Measurements from ENCODE around the gene FBXL22. TPM values are rescaled to one million over a fixed set of nuclear protein-coding genes. Genes with fewer than 3 reads are reported as not detected.

FBXL22 gene
- total RNA-seq, 1 donor from 2014 or later = 0.34 TPM

- TF ChIP-seq, protein P1, sequence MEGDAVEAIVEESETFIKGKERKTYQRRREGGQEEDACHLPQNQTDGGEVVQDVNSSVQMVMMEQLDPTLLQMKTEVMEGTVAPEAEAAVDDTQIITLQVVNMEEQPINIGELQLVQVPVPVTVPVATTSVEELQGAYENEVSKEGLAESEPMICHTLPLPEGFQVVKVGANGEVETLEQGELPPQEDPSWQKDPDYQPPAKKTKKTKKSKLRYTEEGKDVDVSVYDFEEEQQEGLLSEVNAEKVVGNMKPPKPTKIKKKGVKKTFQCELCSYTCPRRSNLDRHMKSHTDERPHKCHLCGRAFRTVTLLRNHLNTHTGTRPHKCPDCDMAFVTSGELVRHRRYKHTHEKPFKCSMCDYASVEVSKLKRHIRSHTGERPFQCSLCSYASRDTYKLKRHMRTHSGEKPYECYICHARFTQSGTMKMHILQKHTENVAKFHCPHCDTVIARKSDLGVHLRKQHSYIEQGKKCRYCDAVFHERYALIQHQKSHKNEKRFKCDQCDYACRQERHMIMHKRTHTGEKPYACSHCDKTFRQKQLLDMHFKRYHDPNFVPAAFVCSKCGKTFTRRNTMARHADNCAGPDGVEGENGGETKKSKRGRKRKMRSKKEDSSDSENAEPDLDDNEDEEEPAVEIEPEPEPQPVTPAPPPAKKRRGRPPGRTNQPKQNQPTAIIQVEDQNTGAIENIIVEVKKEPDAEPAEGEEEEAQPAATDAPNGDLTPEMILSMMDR (IDR thresholded peaks at IDR 0.05; ENCODE audit: insufficient read depth, low read depth, low read length) = no peak
- TF ChIP-seq EZH2 (IDR thresholded peaks at IDR 0.05; ENCODE audit: insufficient read depth, low read length) = no peak
- Mint-ChIP-seq H3K9me3 (ENCODE audit: unreplicated experiment) (no peaks in the 10 kb centered on the region), H3K4me1 (ENCODE audit: low read depth, unreplicated experiment) (peaks cover 7% of the 10 kb centered on the region), H3K27ac (ENCODE audit: unreplicated experiment) (no peak overlapping the region), H3K4me3 (ENCODE audit: unreplicated experiment) (no peak overlapping the region), H3K36me3 (ENCODE audit: low read depth, unreplicated experiment) (peaks cover 9% of the 10 kb centered on the region), H3K27me3 (ENCODE audit: low read depth, unreplicated experiment) (peaks cover 14% of the 10 kb centered on the region)
- no peak overlapping the region for H3K4me2 ChIP-seq (ENCODE audit: low read length)
- FAIRE-seq (no peak), DNase-seq (ENCODE audit: low read depth) (no peak)
- H3K27ac ChIP-seq (ENCODE audit: low read depth, low read length) = no peak overlapping the region
- no peaks in the 10 kb centered on the region for H3K27me3 ChIP-seq (ENCODE audit: insufficient read depth, low read length)
- peaks cover 6% of the 10 kb centered on the region for H3K36me3 ChIP-seq (ENCODE audit: insufficient read depth, low read length)
- H3K9ac ChIP-seq (ENCODE audit: low read length) = no peak overlapping the region
- no peak overlapping the region for H3K4me3 ChIP-seq (ENCODE audit: insufficient read depth, low read depth, low read length)
- peaks cover 8% of the 10 kb centered on the region for H4K20me1 ChIP-seq (ENCODE audit: insufficient read depth, low read length)
- no peaks in the 10 kb centered on the region for H3K79me2 ChIP-seq (ENCODE audit: insufficient read depth, low read length)
- no peak overlapping the region for H2AFZ ChIP-seq (ENCODE audit: low read depth, low read length)
- H3K4me1 ChIP-seq (ENCODE audit: insufficient read depth, low read length) = peaks cover 9% of the 10 kb centered on the region
- no peaks in the 10 kb centered on the region for H3K9me3 ChIP-seq (ENCODE audit: insufficient read depth, low read depth, low read length)
These were observed 8.6 kb downstream of the FBXL22 start for GRCh38 chr15:63605816-63606215.

DNA sequence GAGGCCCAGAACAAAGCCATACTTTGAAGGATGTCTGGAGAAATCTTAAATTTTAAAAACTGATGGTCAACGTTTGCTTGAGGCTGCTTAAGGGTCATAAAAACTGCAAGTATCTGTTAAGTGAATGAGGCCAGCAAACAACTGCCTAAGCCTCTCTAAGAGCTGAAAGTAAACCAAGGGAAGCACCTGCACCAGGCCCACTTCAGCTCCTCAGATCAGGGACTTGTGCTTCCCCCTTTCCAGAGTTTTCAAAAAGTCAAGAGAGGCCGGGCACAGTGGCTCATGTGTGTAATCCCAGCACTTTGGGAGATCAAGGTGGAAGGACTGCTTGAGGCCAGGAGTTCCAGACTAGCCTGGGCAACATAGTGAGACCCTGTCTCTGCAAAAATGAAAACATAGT is 9.1 kb downstream of the FBXL22 start:
- TF ChIP-seq, protein P1 (IDR thresholded peaks at IDR 0.05; ENCODE audit: insufficient read depth, low read depth, low read length) = no peak
- TF ChIP-seq EZH2 (IDR thresholded peaks at IDR 0.05; ENCODE audit: insufficient read depth, low read length) = no peak
- H3K4me3 ChIP-seq (ENCODE audit: insufficient read depth, low read depth, low read length) = no peak overlapping the region
- peaks cover 8% of the 10 kb centered on the region for H4K20me1 ChIP-seq (ENCODE audit: insufficient read depth, low read length)
- H3K9ac ChIP-seq (ENCODE audit: low read length) = no peak overlapping the region
- peaks cover 14% of the 10 kb centered on the region for H3K27me3 Mint-ChIP-seq (ENCODE audit: low read depth, unreplicated experiment)
- DNase-seq (ENCODE audit: low read depth) = no peak
- H3K36me3 Mint-ChIP-seq (ENCODE audit: low read depth, unreplicated experiment) = peaks cover 9% of the 10 kb centered on the region
- no peak for FAIRE-seq
- H3K9me3 Mint-ChIP-seq (ENCODE audit: unreplicated experiment) = no peaks in the 10 kb centered on the region
- no peak overlapping the region for H3K27ac ChIP-seq (ENCODE audit: low read depth, low read length)
- no peak overlapping the region for H3K4me3 Mint-ChIP-seq (ENCODE audit: unreplicated experiment)
- H3K4me2 ChIP-seq (ENCODE audit: low read length) = no peak overlapping the region
- no peak overlapping the region for H2AFZ ChIP-seq (ENCODE audit: low read depth, low read length)
- peaks cover 10% of the 10 kb centered on the region for H3K4me1 Mint-ChIP-seq (ENCODE audit: low read depth, unreplicated experiment)
- peaks cover 6% of the 10 kb centered on the region for H3K36me3 ChIP-seq (ENCODE audit: insufficient read depth, low read length)
- peaks cover 11% of the 10 kb centered on the region for H3K4me1 ChIP-seq (ENCODE audit: insufficient read depth, low read length)
- H3K79me2 ChIP-seq (ENCODE audit: insufficient read depth, low read length) = no peaks in the 10 kb centered on the region
- H3K27ac Mint-ChIP-seq (ENCODE audit: unreplicated experiment) = no peak overlapping the region
- no peaks in the 10 kb centered on the region for H3K27me3 ChIP-seq (ENCODE audit: insufficient read depth, low read length)
- no peaks in the 10 kb centered on the region for H3K9me3 ChIP-seq (ENCODE audit: insufficient read depth, low read depth, low read length)

GRCh38 chr15:63608989-63609388 is 11.8 kb downstream of the FBXL22 start:
- Histone ChIP-seq H3K9ac (ENCODE audit: low read length) (no peak overlapping the region), H3K79me2 (ENCODE audit: insufficient read depth, low read length) (no peaks in the 10 kb centered on the region), H3K27me3 (ENCODE audit: insufficient read depth, low read length) (no peaks in the 10 kb centered on the region), H3K36me3 (ENCODE audit: insufficient read depth, low read length) (peaks cover 11% of the 10 kb centered on the region), H3K27ac (ENCODE audit: low read depth, low read length) (no peak overlapping the region), H2AFZ (ENCODE audit: low read depth, low read length) (no peak overlapping the region), H3K4me2 (ENCODE audit: low read length) (no peak overlapping the region), H3K9me3 (ENCODE audit: insufficient read depth, low read depth, low read length) (no peaks in the 10 kb centered on the region), H3K4me3 (ENCODE audit: insufficient read depth, low read depth, low read length) (no peak overlapping the region), H3K4me1 (ENCODE audit: insufficient read depth, low read length) (peaks cover 9% of the 10 kb centered on the region), H4K20me1 (ENCODE audit: insufficient read depth, low read length) (no peaks in the 10 kb centered on the region)
- Mint-ChIP-seq H3K4me3 (ENCODE audit: unreplicated experiment) (no peak overlapping the region), H3K27ac (ENCODE audit: unreplicated experiment) (peak overlapping the region; percentile 20), H3K9me3 (ENCODE audit: unreplicated experiment) (no peaks in the 10 kb centered on the region), H3K27me3 (ENCODE audit: low read depth, unreplicated experiment) (peaks cover 8% of the 10 kb centered on the region), H3K36me3 (ENCODE audit: low read depth, unreplicated experiment) (peaks cover 18% of the 10 kb centered on the region), H3K4me1 (ENCODE audit: low read depth, unreplicated experiment) (peaks cover 8% of the 10 kb centered on the region)
- FAIRE-seq = no peak
- TF ChIP-seq EZH2 (IDR thresholded peaks at IDR 0.05; ENCODE audit: insufficient read depth, low read length) = no peak
- TF ChIP-seq, protein P1 (IDR thresholded peaks at IDR 0.05; ENCODE audit: insufficient read depth, low read depth, low read length) = no peak
- no peak for DNase-seq (ENCODE audit: low read depth)

Measured in astrocyte (in vitro differentiated cells and primary cell).